Transverse colon (tissue), 4 donors: ENCODE data around the gene SUGCT.

Source experiments
- EP300 ChIP-seq: sonication (generic); formaldehyde crosslinking; IDR thresholded peaks from one replicate; pipeline ENCODE4 v1.6.1; 2017; ENCODE audit warnings: antibody characterized with exemption, low read depth
- POLR2A ChIP-seq: fragments of 450-650 bp; IDR thresholded peaks from one replicate; pipeline ENCODE4 v1.6.1; 2016; ENCODE audit warnings: antibody characterized with exemption, mild to moderate bottlenecking, moderate library complexity
- POLR2AphosphoS5 ChIP-seq, 3 donors: sonication (generic); formaldehyde crosslinking; IDR thresholded peaks; one replicate each; pipeline ENCODE4 v1.6.1; 2016; ENCODE audit warnings: antibody characterized with exemption in 3 of 3
- TF ChIP-seq, protein P1 (sequence below), 5 experiments: fragments of 200-600 bp in 3 of 5; fragments of 450-650 bp in 2 of 5; sonication (generic) in 3 of 5; IDR thresholded peaks; 1 replicate in 2 of 5; 2 replicates in 3 of 5; pipeline ENCODE4 v1.5.1; 2016 to 2017; ENCODE audit warnings: antibody characterized with exemption in 5 of 5, inconsistent platforms in 3 of 5, mild to moderate bottlenecking in 2 of 5, moderate library complexity in 1 of 5

DNA sequence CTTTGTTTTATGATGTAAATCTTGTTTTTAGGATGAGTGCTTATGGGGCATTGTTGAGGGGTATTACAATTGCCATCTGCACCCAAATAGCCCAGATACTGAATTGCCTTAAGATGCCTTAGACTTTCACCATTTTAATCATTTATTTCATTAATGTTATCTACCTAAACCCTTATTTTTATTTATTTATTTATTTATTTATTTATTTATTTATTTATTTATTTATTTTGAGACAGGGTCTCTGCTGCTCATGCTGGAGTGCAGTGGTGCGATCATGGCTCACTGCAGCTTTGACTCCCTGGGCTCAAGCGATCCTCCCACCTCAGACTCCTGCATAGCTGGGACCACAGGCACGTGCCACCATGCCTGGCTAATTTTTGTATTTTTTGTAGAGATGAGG lies 560.2 kb downstream of the SUGCT start:
- TF ChIP-seq, protein P1, sequence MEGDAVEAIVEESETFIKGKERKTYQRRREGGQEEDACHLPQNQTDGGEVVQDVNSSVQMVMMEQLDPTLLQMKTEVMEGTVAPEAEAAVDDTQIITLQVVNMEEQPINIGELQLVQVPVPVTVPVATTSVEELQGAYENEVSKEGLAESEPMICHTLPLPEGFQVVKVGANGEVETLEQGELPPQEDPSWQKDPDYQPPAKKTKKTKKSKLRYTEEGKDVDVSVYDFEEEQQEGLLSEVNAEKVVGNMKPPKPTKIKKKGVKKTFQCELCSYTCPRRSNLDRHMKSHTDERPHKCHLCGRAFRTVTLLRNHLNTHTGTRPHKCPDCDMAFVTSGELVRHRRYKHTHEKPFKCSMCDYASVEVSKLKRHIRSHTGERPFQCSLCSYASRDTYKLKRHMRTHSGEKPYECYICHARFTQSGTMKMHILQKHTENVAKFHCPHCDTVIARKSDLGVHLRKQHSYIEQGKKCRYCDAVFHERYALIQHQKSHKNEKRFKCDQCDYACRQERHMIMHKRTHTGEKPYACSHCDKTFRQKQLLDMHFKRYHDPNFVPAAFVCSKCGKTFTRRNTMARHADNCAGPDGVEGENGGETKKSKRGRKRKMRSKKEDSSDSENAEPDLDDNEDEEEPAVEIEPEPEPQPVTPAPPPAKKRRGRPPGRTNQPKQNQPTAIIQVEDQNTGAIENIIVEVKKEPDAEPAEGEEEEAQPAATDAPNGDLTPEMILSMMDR (IDR thresholded peaks at IDR 0.05), result no peak
- TF ChIP-seq POLR2AphosphoS5 (IDR thresholded peaks at IDR 0.05) (no peak), EP300 (no peak), POLR2A (no peak)
